ENCODE measurements around the gene F2RL1. TPM values are rescaled to one million over a fixed set of nuclear protein-coding genes. Genes with fewer than 3 reads are reported as not detected.
A peak's percentile ranks its signal among the peaks of the same experiment; 100 is the strongest.
"Not testable (repeated sequence)": the region's sequence is repeated elsewhere in the genome, so short reads cannot be mapped to it uniquely, and the experiment has no call there.

Gene F2RL1
- total and polyA plus RNA-seq, 2 experiments from 2014 or later = 0.06 TPM; not detected in 1

GRCh38 chr5:76845890-76846289 lies 27.1 kb downstream of the F2RL1 start:
- Histone ChIP-seq H3K9me3 (ENCODE audit: low read depth) (no peaks in the 10 kb centered on the region), H3K27me3 (no peaks in the 10 kb centered on the region), H3K4me1 (ENCODE audit: low read depth) (peaks cover 4% of the 10 kb centered on the region), H3K4me3 (no peak overlapping the region), H3K36me3 (no peaks in the 10 kb centered on the region), H3K27ac (no peak overlapping the region)
- DNase-seq (ENCODE audit: low read depth in 1 of 2, low spot score in 1 of 2) = no peak
- no peak for TF ChIP-seq CTCF (IDR thresholded peaks at IDR 0.05; ENCODE audit: low read depth, low read length)

- no peaks in the 10 kb centered on the region for H3K36me3 ChIP-seq
- H3K9me3 ChIP-seq (ENCODE audit: low read depth) = no peaks in the 10 kb centered on the region
- H3K27ac ChIP-seq = peak within 1 kb of the TSS; percentile 9
- TF ChIP-seq CTCF (IDR thresholded peaks at IDR 0.05; ENCODE audit: low read depth, low read length) = no peak
- H3K4me1 ChIP-seq (ENCODE audit: low read depth) = peaks cover 4% of the 10 kb centered on the region
- no peaks in the 10 kb centered on the region for H3K27me3 ChIP-seq
- H3K4me3 ChIP-seq = no peak within 1 kb of the TSS
- DNase-seq (ENCODE audit: low read depth in 1 of 2, low spot score in 1 of 2) = peak in 1 of 2 donors; percentile 37
Measured at GRCh38 chr5:76849419-76850291, 30.8 kb downstream of the F2RL1 start, which contains the start of gene S100Z. Gene S100Z, plus strand, starts transcription at chr5:76850014. Its CDS starts 25,346 bp downstream, at chr5:76875360.

- Histone ChIP-seq H3K9me3 (ENCODE audit: low read depth) (no peaks in the 10 kb centered on the region), H3K4me3 (no peak overlapping the region), H3K27me3 (no peaks in the 10 kb centered on the region), H3K36me3 (no peaks in the 10 kb centered on the region), H3K27ac (no peak overlapping the region), H3K4me1 (ENCODE audit: low read depth) (peaks cover 4% of the 10 kb centered on the region)
- no peak for DNase-seq (ENCODE audit: low read depth in 1 of 2, low spot score in 1 of 2)
- no peak for TF ChIP-seq CTCF (IDR thresholded peaks at IDR 0.05; ENCODE audit: low read depth, low read length)
Measured at GRCh38 chr5:76850543-76851145, 31.8 kb downstream of the F2RL1 start.

- no peak overlapping the region for H3K4me3 ChIP-seq
- TF ChIP-seq CTCF (IDR thresholded peaks at IDR 0.05; ENCODE audit: low read depth, low read length) = no peak
- no peaks in the 10 kb centered on the region for H3K36me3 ChIP-seq
Measured at GRCh38 chr5:76851728-76852369, 33.0 kb downstream of the F2RL1 start.

GRCh38 chr5:76852772-76853171 lies 33.9 kb downstream of the F2RL1 start:
- Histone ChIP-seq H3K9me3 (ENCODE audit: low read depth) (no peaks in the 10 kb centered on the region), H3K27me3 (no peaks in the 10 kb centered on the region), H3K27ac (no peak overlapping the region), H3K36me3 (no peaks in the 10 kb centered on the region), H3K4me1 (ENCODE audit: low read depth) (peaks cover 4% of the 10 kb centered on the region), H3K4me3 (no peak overlapping the region)
- DNase-seq (ENCODE audit: low read depth in 1 of 2, low spot score in 1 of 2) = no peak
- no peak for TF ChIP-seq CTCF (IDR thresholded peaks at IDR 0.05; ENCODE audit: low read depth, low read length)

More at GRCh38 chr5:76851728-76852369, 33.0 kb downstream of the F2RL1 start:
- DNase-seq (ENCODE audit: low read depth in 1 of 2, low spot score in 1 of 2) = peak in 1 of 2 donors; percentile 31
- H3K4me1 ChIP-seq (ENCODE audit: low read depth) = peaks cover 4% of the 10 kb centered on the region
- no peak overlapping the region for H3K27ac ChIP-seq
- no peaks in the 10 kb centered on the region for H3K27me3 ChIP-seq
- H3K9me3 ChIP-seq (ENCODE audit: low read depth) = no peaks in the 10 kb centered on the region

- H3K4me1 ChIP-seq (ENCODE audit: low read depth); H3K27me3 ChIP-seq; H3K36me3 ChIP-seq; H3K4me3 ChIP-seq; H3K27ac ChIP-seq; H3K9me3 ChIP-seq (ENCODE audit: low read depth); DNase-seq (ENCODE audit: low read depth in 1 of 2, low spot score in 1 of 2): not testable (repeated sequence)
Measured at GRCh38 chr5:76853741-76854140, 34.9 kb downstream of the F2RL1 start.

Data from cardiac muscle cell (in vitro differentiated cells and primary cell).